ENCODE measurements around the gene STARD5.
"Not testable (repeated sequence)": the region's sequence is repeated elsewhere in the genome, so short reads cannot be mapped to it uniquely, and the experiment has no call there.

The STARD5 gene

GRCh38 chr15:81361891-81362290 is 38.0 kb upstream of the STARD5 start:
- no peak for DNase-seq (ENCODE audit: low read depth)
- H3K4me3 ChIP-seq (ENCODE audit: low read length), result no peak overlapping the region
- no peak for TF ChIP-seq CTCF (IDR thresholded peaks at IDR 0.05; ENCODE audit: insufficient read depth, low read depth, low read length, missing control alignments)

- TF ChIP-seq CTCF (IDR thresholded peaks at IDR 0.05; ENCODE audit: insufficient read depth, low read depth, low read length, missing control alignments), result no peak
- no peak overlapping the region for H3K4me3 ChIP-seq (ENCODE audit: low read length)
- DNase-seq (ENCODE audit: low read depth), result no peak
Measured at GRCh38 chr15:81360491-81360890, 36.5 kb upstream of the STARD5 start.

GRCh38 chr15:81358248-81358647 is 34.3 kb upstream of the STARD5 start:
- TF ChIP-seq CTCF (IDR thresholded peaks at IDR 0.05; ENCODE audit: insufficient read depth, low read depth, low read length, missing control alignments), result no peak
- DNase-seq (ENCODE audit: low read depth), result no peak
- H3K4me3 ChIP-seq (ENCODE audit: low read length), result no peak overlapping the region

GRCh38 chr15:81357180-81357686 is 33.3 kb upstream of the STARD5 start:
- no peak overlapping the region for H3K4me3 ChIP-seq (ENCODE audit: low read length)
- DNase-seq (ENCODE audit: low read depth), result no peak
- TF ChIP-seq CTCF (IDR thresholded peaks at IDR 0.05; ENCODE audit: insufficient read depth, low read depth, low read length, missing control alignments), result peak; percentile 5

GRCh38 chr15:81356252-81356651 is 32.3 kb upstream of the STARD5 start:
- no peak for TF ChIP-seq CTCF (IDR thresholded peaks at IDR 0.05; ENCODE audit: insufficient read depth, low read depth, low read length, missing control alignments)
- DNase-seq (ENCODE audit: low read depth), result no peak
- H3K4me3 ChIP-seq (ENCODE audit: low read length), result no peak overlapping the region

GRCh38 chr15:81351651-81352050 is 27.7 kb upstream of the STARD5 start:
- H3K4me3 ChIP-seq (ENCODE audit: low read length), result no peak overlapping the region
- TF ChIP-seq CTCF (IDR thresholded peaks at IDR 0.05; ENCODE audit: insufficient read depth, low read depth, low read length, missing control alignments), result no peak
- no peak for DNase-seq (ENCODE audit: low read depth)

- TF ChIP-seq CTCF (IDR thresholded peaks at IDR 0.05; ENCODE audit: insufficient read depth, low read depth, low read length, missing control alignments), result no peak
- H3K4me3 ChIP-seq (ENCODE audit: low read length), result no peak overlapping the region
- DNase-seq (ENCODE audit: low read depth), result no peak
Measured at GRCh38 chr15:81349271-81349670, 25.3 kb upstream of the STARD5 start.

- DNase-seq (ENCODE audit: low read depth); H3K4me3 ChIP-seq (ENCODE audit: low read length): not testable (repeated sequence)
Measured at GRCh38 chr15:81348691-81349090, 24.8 kb upstream of the STARD5 start.
